Embryonic facial prominence (tissue), 1 donor: ENCODE data around the gene FBXO30.

Experiments
- DNase-seq: peaks from one replicate; pipeline ENCODE4 v3.0.0-alpha.2; 2016; ENCODE audit errors: extremely low spot score

FBXO30 gene

DNA sequence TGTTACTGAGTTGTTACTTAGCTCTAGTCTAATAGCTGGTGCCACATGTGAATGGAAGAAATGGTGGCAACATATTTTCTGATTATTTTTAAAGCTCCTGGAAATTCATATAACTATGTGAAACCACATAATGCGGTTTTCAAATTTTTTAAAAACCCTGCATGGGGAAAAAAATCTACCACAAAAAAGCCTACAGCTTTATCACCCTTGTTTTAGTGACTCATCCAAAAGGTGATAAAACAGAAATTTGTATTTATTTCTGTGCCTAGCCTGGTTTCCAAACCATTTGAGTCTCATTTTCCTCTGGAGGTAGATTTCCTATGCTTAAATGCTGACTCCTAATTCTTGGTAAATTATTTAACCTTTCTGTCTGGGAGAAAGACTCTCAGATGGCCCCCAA, 5.4 kb upstream of the FBXO30 start:
- no peak for DNase-seq

GRCh38 chr6:145818796-145819195, 4.2 kb upstream of the FBXO30 start:
- no peak for DNase-seq

GRCh38 chr6:145816392-145816791, 1.8 kb upstream of the FBXO30 start:
- DNase-seq = no peak

- no peak for DNase-seq
These were observed 997 bp upstream of the FBXO30 start for GRCh38 chr6:145815309-145816274.

DNA sequence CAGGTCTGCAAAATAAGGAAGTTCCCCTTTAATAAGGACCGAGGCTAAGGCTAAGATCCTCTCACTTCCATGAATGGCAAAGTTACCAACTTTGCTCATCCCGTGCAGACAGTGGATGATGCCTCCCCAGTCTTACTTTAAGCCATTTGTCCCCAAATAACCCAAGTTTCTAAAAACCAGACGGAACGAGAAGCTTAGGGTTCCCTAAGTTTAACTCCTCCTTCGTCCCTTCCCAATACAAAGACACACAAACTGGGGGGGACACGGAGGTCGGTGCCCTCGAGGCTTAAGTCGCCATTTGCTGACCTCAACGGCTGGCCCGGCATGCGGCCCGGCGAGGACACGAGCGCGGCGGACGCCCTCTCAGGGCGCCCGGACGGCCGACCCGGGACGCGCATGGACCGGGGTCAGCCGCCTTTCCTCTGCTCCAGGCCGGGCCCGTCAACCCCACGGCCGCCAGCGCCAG, 527 bp downstream of the FBXO30 start:
- peak; percentile 28 for DNase-seq

- DNase-seq = no peak
These were observed 1.1 kb downstream of the FBXO30 start for GRCh38 chr6:145813285-145814034.

DNA sequence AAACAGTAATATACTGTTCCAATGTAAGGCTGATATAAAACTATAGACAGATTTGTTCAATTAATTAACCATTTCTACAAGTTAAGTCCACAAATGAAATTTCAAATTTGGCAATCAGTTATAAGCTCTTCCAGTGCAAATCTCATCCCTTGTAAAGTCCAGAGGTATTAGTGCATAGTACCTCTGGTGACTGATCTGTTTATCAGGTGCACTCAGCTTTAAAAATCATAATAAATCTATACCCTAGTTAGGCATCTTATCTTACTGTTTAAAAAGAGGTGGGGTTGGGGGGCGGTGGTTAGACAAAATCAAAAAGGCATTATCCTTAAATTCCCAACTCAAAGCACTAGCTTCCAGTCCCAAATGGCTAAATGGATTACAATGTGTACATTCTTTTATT, 2.9 kb downstream of the FBXO30 start:
- DNase-seq = no peak

DNA sequence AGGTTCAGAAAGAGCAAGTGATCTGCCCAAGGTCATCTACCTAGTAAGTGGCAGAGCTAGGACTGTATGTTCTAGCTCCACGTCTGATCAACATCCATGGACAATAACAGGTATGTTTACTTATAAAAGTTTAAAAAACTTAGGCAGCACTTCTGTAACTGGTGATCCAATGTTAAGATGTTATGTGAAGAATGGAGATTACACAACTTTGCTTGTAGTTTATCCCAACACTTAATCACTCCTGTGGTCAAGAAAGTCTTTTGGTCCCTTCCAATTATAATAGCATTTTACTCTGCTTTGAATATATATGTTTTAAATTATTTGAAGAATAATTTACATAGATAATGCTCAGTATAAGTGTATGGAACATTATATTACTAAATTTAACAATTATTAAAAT, 4.8 kb downstream of the FBXO30 start:
- no peak for DNase-seq

GRCh38 chr6:145809211-145809610, 5.4 kb downstream of the FBXO30 start:
- no peak for DNase-seq

- no peak for DNase-seq
These were observed 6.4 kb downstream of the FBXO30 start for GRCh38 chr6:145808239-145808638.

- DNase-seq = no peak
These were observed 12.5 kb downstream of the FBXO30 start for GRCh38 chr6:145802141-145802540.

GRCh38 chr6:145801021-145801420, 13.6 kb downstream of the FBXO30 start:
- no peak for DNase-seq

- DNase-seq = no peak
These were observed 16.1 kb downstream of the FBXO30 start for GRCh38 chr6:145798530-145798929.

- no peak for DNase-seq
These were observed 25.2 kb downstream of the FBXO30 start for GRCh38 chr6:145789443-145789842.

DNA sequence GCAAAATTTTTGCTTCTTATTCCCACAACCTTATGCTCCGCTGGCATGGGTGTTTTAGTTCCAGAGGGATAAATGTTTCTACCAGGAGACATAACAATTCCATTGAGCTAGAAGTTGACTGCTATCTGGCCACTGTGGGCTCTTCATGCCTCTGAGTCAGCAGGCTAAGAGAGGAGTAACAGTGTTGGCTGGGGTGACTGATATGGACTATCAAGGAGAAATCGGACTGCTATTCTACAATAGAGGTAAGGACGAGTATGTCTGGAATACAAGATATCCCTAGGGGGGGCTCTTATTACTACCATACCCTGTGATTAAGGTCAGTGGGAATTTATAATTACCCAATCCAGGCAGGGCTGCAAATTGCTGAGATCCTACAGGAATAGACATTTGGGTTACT, 26.9 kb downstream of the FBXO30 start:
- no peak for DNase-seq

GRCh38 chr6:145784683-145785082, 29.9 kb downstream of the FBXO30 start:
- no peak for DNase-seq

DNA sequence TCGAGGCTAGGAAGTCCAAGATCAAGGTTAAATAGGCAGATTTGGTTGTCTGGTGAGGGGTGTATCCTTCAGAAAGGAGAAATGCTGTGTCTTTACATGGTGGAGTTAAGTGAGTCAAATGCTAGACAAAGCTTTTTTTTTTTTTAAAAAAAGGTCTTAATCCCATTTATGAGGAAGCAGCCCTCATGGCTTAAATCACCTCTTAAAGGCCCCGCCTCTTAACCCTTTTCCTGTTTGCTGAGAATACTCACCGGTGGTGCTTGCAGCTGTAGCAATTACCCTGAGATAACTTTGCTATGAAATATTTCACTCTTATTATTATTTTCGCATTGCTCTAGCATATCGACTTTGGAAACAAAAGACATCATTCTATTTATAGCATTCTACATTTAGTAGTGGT, 30.8 kb downstream of the FBXO30 start:
- DNase-seq = no peak

DNA sequence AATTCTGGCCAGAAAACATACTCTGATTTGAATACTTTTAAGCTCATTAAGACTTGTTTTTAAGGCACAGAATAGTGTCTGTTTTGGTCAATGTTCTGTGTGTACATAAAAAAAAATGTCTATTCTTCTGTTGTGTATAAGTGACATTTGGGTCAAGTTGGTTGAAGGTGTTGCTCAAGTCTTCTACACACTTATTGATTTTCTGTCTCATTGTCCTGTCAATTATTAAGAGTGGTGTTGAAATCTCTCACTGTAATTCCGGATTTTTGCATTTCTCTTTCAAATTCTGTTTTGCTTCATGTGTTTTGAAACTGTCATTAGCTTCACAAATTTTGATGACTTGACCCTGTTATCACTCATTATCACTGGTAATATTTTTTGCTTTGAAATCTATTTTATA, 41.7 kb downstream of the FBXO30 start:
- DNase-seq = no peak

GRCh38 chr6:145765449-145765848, 49.1 kb downstream of the FBXO30 start:
- no peak for DNase-seq

GRCh38 chr6:145763742-145764141, 50.9 kb downstream of the FBXO30 start:
- no peak for DNase-seq

- DNase-seq = no peak
These were observed 53.0 kb downstream of the FBXO30 start for GRCh38 chr6:145761584-145761983.

GRCh38 chr6:145758113-145758512, 56.5 kb downstream of the FBXO30 start:
- no peak for DNase-seq

- DNase-seq = peak; percentile 30
These were observed 58.4 kb downstream of the FBXO30 start for GRCh38 chr6:145756170-145756662.
